ENCODE measurements around the gene JARID2. TPM values are rescaled to one million over a fixed set of nuclear protein-coding genes. Genes with fewer than 3 reads are reported as not detected.

Gene JARID2
- total and polyA plus RNA-seq, 9 of the 15 experiments (the other 6 are each of a cell fraction or from before 2014, with no cell fraction given): 5.0 to 29.0 (median 15.6) TPM

- TF ChIP-seq, protein P1, sequence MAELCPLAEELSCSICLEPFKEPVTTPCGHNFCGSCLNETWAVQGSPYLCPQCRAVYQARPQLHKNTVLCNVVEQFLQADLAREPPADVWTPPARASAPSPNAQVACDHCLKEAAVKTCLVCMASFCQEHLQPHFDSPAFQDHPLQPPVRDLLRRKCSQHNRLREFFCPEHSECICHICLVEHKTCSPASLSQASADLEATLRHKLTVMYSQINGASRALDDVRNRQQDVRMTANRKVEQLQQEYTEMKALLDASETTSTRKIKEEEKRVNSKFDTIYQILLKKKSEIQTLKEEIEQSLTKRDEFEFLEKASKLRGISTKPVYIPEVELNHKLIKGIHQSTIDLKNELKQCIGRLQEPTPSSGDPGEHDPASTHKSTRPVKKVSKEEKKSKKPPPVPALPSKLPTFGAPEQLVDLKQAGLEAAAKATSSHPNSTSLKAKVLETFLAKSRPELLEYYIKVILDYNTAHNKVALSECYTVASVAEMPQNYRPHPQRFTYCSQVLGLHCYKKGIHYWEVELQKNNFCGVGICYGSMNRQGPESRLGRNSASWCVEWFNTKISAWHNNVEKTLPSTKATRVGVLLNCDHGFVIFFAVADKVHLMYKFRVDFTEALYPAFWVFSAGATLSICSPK (IDR thresholded peaks at IDR 0.05; ENCODE audit: borderline replicate concordance): no peak
- TF ChIP-seq FOXJ3 (CRISPR knock-in tag; IDR thresholded peaks at IDR 0.05) (no peak), POLR3G (IDR thresholded peaks at IDR 0.05; ENCODE audit: extremely low read depth, insufficient read length, insufficient replicate concordance) (no peak), CTBP1 (IDR thresholded peaks at IDR 0.05; ENCODE audit: borderline replicate concordance) (0 out of 2 replicates have a peak, but pooled peaks have one; percentile 29), ZNF655 (CRISPR knock-in tag; IDR thresholded peaks at IDR 0.05) (no peak), THAP7 (CRISPR knock-in tag; IDR thresholded peaks at IDR 0.05) (no peak), SRF (CRISPR knock-in tag; IDR thresholded peaks at IDR 0.05) (no peak), ZNF766 (CRISPR knock-in tag; conservative IDR thresholded peaks at IDR 0.05) (no peak), SMARCC2 (IDR thresholded peaks at IDR 0.05; ENCODE audit: low read depth) (no peak), MYNN (IDR thresholded peaks at IDR 0.05) (no peak), MYNN (CRISPR knock-in tag; IDR thresholded peaks at IDR 0.05) (no peak), ZNF280B (CRISPR knock-in tag; IDR thresholded peaks at IDR 0.05) (no peak), RAD21 (CRISPR knock-in tag; conservative IDR thresholded peaks at IDR 0.05 in 1 of 2, IDR thresholded peaks at IDR 0.05 in 1 of 2) (no peak), SMARCE1 (IDR thresholded peaks at IDR 0.05) (peak; percentile 25; the same call in 1 of the 2 replicates), ATF1 (CRISPR knock-in tag; IDR thresholded peaks at IDR 0.05) (no peak), ATF1 (tag; IDR thresholded peaks at IDR 0.05) (no peak), CEBPB (tag; IDR thresholded peaks at IDR 0.05) (peak; percentile 90), XRCC4 (IDR thresholded peaks at IDR 0.05; ENCODE audit: extremely low read depth, insufficient read depth, insufficient read length) (no peak)
- TF ChIP-seq, protein P2, sequence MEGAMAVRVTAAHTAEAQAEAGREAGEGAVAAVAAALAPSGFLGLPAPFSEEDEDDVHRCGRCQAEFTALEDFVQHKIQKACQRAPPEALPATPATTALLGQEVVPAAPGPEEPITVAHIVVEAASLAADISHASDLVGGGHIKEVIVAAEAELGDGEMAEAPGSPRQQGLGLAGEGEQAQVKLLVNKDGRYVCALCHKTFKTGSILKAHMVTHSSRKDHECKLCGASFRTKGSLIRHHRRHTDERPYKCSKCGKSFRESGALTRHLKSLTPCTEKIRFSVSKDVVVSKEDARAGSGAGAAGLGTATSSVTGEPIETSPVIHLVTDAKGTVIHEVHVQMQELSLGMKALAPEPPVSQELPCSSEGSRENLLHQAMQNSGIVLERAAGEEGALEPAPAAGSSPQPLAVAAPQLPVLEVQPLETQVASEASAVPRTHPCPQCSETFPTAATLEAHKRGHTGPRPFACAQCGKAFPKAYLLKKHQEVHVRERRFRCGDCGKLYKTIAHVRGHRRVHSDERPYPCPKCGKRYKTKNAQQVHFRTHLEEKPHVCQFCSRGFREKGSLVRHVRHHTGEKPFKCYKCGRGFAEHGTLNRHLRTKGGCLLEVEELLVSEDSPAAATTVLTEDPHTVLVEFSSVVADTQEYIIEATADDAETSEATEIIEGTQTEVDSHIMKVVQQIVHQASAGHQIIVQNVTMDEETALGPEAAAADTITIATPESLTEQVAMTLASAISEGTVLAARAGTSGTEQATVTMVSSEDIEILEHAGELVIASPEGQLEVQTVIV (CRISPR knock-in tag; IDR thresholded peaks at IDR 0.05; ENCODE audit: borderline replicate concordance): no peak
Measured at GRCh38 chr6:15297895-15298590, 52.2 kb downstream of the JARID2 start (continued).

All from K562 (cell line).